AG04450 (cell line): ENCODE data around the gene RPUSD3. TPM values are rescaled to one million over a fixed set of nuclear protein-coding genes. Genes with fewer than 3 reads are reported as not detected.
A peak's percentile ranks its signal among the peaks of the same experiment; 100 is the strongest.

Experiments
- CTCF ChIA-PET: fragments of 300-600, 350-600 bp; formaldehyde crosslinking; extraction: SDS; loops from one replicate; lab custom pipeline; 2022; ENCODE audit warnings: antibody characterized with exemption, inconsistent platforms; lab: Charles Lee
- POLR2A ChIA-PET: fragments of 350-600 bp; formaldehyde crosslinking; extraction: SDS; loops from one replicate; lab custom pipeline; 2021; ENCODE audit warnings: antibody characterized with exemption, inconsistent platforms; lab: Yijun Ruan, JAX
- DNase-seq: peaks from one replicate; pipeline ENCODE4 v3.0.0-alpha.2; 2011; ENCODE audit warnings: low read depth, low spot score
- H3K27ac ChIP-seq: one replicate; pipeline ENCODE4 v1.5.1; 2012; ENCODE audit warnings: low read depth, low read length, control low read depth
- H3K27me3 ChIP-seq: one replicate; pipeline ENCODE4 v1.6.0; 2012; ENCODE audit warnings: low read length; ENCODE audit not compliant: control insufficient read depth, insufficient read depth
- H3K4me3 ChIP-seq: 2 replicates; pipeline ENCODE4 v1.5.1; 2011; ENCODE audit warnings: mild to moderate bottlenecking, low read depth, low read length, control low read depth
- H3K9me3 ChIP-seq: 2 replicates; pipeline ENCODE4 v1.5.1; 2012; ENCODE audit warnings: low read length; ENCODE audit not compliant: control insufficient read depth, insufficient read depth
- polyA plus RNA-seq: library from polyadenylated mRNA; depleted of rRNA; stranded (reverse); fragments of >200 nt; gene quantifications from 2 replicates; pipeline ENCODE4 v1.2.3, GENCODE V29; 2011
- TF ChIP-seq, protein P1 (sequence below): IDR thresholded peaks from 2 replicates; pipeline ENCODE4 v1.5.1; 2011; ENCODE audit warnings: low read depth, low read length, control low read depth, inconsistent platforms

Gene RPUSD3
- polyA plus RNA-seq, 1 experiment, result 29.0 TPM

DNA sequence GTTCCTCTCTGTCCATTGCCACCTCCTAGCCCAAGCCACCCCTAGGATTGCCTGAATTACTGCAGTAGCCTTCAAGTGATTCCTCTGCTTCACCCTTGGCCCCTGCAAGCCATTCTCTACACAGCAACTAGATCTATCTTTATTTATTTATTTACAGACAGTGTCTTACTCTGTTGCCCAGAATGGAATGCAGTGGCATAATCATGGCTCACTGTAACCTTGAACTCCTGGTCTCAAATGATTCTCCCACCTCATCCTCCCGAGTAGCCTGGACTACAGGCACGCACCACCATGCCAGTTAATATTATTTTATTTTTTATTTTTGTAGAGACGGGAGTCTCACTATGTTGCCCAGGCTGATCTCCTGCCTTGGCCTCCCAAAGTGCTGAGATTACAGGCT lies 44.7 kb upstream of the RPUSD3 start:
- DNase-seq, result no peak
- Histone ChIP-seq H3K27ac (no peak overlapping the region), H3K9me3 (peaks cover 2% of the 10 kb centered on the region; the same call in 1 of the 2 replicates), H3K27me3 (no peaks in the 10 kb centered on the region), H3K4me3 (no peak overlapping the region)
- ChIA-PET CTCF (interaction anchor here (0.5 to 1.2 kb wide), 2 partner anchors 7 to 40 kb away, joined by 3 to 4 read pairs; no protein-coding TSS in a partner anchor), POLR2A (no interaction called here)
- TF ChIP-seq, protein P1, sequence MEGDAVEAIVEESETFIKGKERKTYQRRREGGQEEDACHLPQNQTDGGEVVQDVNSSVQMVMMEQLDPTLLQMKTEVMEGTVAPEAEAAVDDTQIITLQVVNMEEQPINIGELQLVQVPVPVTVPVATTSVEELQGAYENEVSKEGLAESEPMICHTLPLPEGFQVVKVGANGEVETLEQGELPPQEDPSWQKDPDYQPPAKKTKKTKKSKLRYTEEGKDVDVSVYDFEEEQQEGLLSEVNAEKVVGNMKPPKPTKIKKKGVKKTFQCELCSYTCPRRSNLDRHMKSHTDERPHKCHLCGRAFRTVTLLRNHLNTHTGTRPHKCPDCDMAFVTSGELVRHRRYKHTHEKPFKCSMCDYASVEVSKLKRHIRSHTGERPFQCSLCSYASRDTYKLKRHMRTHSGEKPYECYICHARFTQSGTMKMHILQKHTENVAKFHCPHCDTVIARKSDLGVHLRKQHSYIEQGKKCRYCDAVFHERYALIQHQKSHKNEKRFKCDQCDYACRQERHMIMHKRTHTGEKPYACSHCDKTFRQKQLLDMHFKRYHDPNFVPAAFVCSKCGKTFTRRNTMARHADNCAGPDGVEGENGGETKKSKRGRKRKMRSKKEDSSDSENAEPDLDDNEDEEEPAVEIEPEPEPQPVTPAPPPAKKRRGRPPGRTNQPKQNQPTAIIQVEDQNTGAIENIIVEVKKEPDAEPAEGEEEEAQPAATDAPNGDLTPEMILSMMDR, result no peak

DNA sequence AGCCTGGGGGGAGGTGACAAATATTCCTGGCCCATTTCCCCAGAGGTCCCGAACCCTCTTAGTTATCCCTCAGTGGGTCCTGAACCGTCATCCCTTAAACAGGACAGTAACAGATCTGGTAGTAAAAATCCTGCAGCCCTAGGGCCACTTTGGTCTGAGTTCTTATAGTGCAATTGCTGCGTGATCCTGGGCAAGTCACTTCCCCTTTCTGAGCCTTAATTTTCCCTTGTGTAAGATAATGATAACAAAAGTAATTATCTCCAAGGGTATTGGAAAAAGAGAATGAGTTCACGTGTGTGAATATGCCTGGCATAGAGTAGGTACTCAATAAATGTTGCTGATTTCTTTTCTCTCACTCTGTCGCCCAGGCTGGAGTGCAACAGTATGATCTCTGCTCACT lies 43.7 kb upstream of the RPUSD3 start:
- Histone ChIP-seq H3K27ac (no peak overlapping the region), H3K9me3 (peaks cover 2% of the 10 kb centered on the region; the same call in 1 of the 2 replicates), H3K27me3 (no peaks in the 10 kb centered on the region), H3K4me3 (no peak overlapping the region)
- POLR2A ChIA-PET, result no interaction called here
- CTCF ChIA-PET, result no interaction called here
- DNase-seq, result no peak
- TF ChIP-seq, protein P1, result no peak

DNA sequence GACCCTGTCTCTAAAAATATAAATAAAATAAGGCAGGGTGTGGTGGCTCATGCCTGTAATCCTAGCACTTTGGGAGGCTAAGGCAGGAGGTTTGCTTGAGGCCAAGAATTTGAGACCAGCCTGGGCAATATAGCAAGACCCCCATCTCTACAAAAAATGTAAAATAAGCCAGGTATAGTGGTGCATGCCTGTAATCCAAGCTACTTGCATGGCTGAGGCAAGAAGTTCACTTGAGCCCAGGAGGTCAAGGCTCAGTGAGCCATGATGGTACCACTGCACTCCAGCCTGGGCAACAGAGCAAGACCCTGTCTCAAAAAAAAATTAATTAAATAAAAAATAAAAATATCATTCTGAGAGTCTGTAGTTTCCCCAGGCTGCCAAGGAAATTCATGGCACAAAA lies 42.5 kb upstream of the RPUSD3 start:
- ChIA-PET CTCF (no interaction called here), POLR2A (interaction anchor here (0.6 kb wide), 1 partner anchor 60 kb away, joined by 3 read pairs; no protein-coding TSS in a partner anchor)

DNA sequence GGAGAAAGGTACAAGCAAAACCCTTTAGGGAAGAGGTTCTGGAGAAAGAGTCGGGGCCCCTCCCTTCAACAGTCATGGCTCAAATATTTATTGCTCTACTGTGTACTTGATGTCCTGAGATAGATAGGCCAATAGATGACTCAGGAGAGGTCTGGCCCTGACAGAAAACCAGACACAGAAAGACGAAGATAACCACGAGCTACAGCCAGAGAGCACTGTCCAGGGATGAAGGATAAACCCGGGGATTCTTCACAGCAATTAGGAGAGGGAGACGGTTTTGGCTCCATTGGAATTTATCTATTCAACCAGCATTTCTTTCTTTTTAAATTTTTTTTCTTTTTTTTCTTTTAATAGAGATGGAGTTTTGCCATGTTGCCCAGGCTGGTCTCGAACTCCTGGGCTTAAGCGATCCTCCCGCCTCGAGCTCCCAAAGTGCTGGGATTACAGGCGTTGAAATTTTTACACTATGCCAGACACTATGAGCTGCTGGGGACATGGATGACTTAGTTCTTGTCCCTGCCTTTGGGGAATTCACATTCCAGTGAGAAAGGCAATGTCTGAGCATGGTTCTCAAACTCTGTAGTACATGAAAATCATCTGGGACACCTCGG lies 40.9 kb upstream of the RPUSD3 start:
- CTCF ChIA-PET, result interaction anchor here (1.0 to 1.6 kb wide), 2 partner anchors 36 to 48 kb away, joined by 4 to 6 read pairs; no protein-coding TSS in a partner anchor
- no peak overlapping the region for H3K4me3 ChIP-seq
- H3K27ac ChIP-seq, result peak overlapping the region; percentile 39
- H3K9me3 ChIP-seq, result no peaks in the 10 kb centered on the region
- no peak for DNase-seq
- TF ChIP-seq, protein P1, result no peak
- H3K27me3 ChIP-seq, result no peaks in the 10 kb centered on the region
- POLR2A ChIA-PET, result interaction anchor here (0.6 to 1.1 kb wide), 3 partner anchors 10 to 20 kb away, joined by 4 to 5 read pairs (median 4); no protein-coding TSS in a partner anchor

More for the DNA sequence above, 42.5 kb upstream of the RPUSD3 start:
- TF ChIP-seq, protein P1, result no peak
- DNase-seq, result no peak
- H3K4me3 ChIP-seq, result no peak overlapping the region
- H3K27me3 ChIP-seq, result no peaks in the 10 kb centered on the region
- H3K9me3 ChIP-seq, result no peaks in the 10 kb centered on the region; the same call in 1 of the 2 replicates
- no peak overlapping the region for H3K27ac ChIP-seq
